Activated CD4-positive, alpha-beta T cell treated with anti-CD3 and anti-CD28 coated beads, Interleukin-2, amount 50 U/mL, for 24 hours (primary cell): Measurements from ENCODE around the gene ZDHHC7.
"Not testable (repeated sequence)": the region's sequence is repeated elsewhere in the genome, so short reads cannot be mapped to it uniquely, and the experiment has no call there.

ENCODE experiments used
- DNase-seq, 2 donors: peaks; one replicate each; pipeline ENCODE4 v3.0.0-alpha.2; 2020; ENCODE audit warnings: low read depth in 1 of 2, low spot score in 1 of 2

The ZDHHC7 gene

GRCh38 chr16:85010931-85011845 is at the start of gene ZDHHC7:
ZDHHC7 (minus strand) TSS chr16:85011535; CDS start chr16:84990618, 20,917 bp downstream.
- DNase-seq: peak; percentile 71 to 75

GRCh38 chr16:85058909-85059308 is 47.6 kb upstream of the ZDHHC7 start:
- no peak for DNase-seq

GRCh38 chr16:85057948-85058347 is 46.6 kb upstream of the ZDHHC7 start:
- DNase-seq: no peak

- DNase-seq: no peak
Measured at GRCh38 chr16:85057212-85057889, 46.0 kb upstream of the ZDHHC7 start.

GRCh38 chr16:85056211-85056748 is 44.9 kb upstream of the ZDHHC7 start:
- DNase-seq: no peak

- peak; percentile 24 to 58 for DNase-seq
Measured at GRCh38 chr16:85055493-85056210, 44.3 kb upstream of the ZDHHC7 start.

GRCh38 chr16:85054948-85055492 is 43.7 kb upstream of the ZDHHC7 start:
- no peak for DNase-seq

- not testable (repeated sequence) for DNase-seq
Measured at GRCh38 chr16:85054321-85054720, 43.0 kb upstream of the ZDHHC7 start.

- DNase-seq: no peak
Measured at GRCh38 chr16:85052536-85052935, 41.2 kb upstream of the ZDHHC7 start.

GRCh38 chr16:85051683-85052082 is 40.3 kb upstream of the ZDHHC7 start:
- no peak for DNase-seq

- DNase-seq: no peak
Measured at GRCh38 chr16:85051067-85051581, 39.8 kb upstream of the ZDHHC7 start.

GRCh38 chr16:85049706-85050305 is 38.5 kb upstream of the ZDHHC7 start:
- no peak for DNase-seq

GRCh38 chr16:85048921-85049562 is 37.7 kb upstream of the ZDHHC7 start:
- DNase-seq: no peak

GRCh38 chr16:85047867-85048455 is 36.6 kb upstream of the ZDHHC7 start:
- no peak for DNase-seq

GRCh38 chr16:85046931-85047866 is 35.9 kb upstream of the ZDHHC7 start:
- no peak for DNase-seq

- no peak for DNase-seq
Measured at GRCh38 chr16:85046472-85046916, 35.2 kb upstream of the ZDHHC7 start.

GRCh38 chr16:85045641-85046471 is 34.5 kb upstream of the ZDHHC7 start:
- DNase-seq: no peak
